HepG2 (cell line): ENCODE measurements around the gene TCTA. TPM values are rescaled to one million over a fixed set of nuclear protein-coding genes. Genes with fewer than 3 reads are reported as not detected.

Experiments
- ATAD3A ChIP-seq: sonication (generic); formaldehyde crosslinking; IDR thresholded peaks from 2 replicates; pipeline ENCODE4 v1.4.0; 2020; ENCODE audit warnings: missing genetic modification reagents
- HDAC6 ChIP-seq: fragments of 200-600 bp; sonication (generic); IDR thresholded peaks from 2 replicates; pipeline ENCODE4 v1.7.0; 2017; ENCODE audit warnings: mild to moderate bottlenecking, antibody characterized with exemption, low read length, low read depth
- HIVEP1 ChIP-seq: sonication (generic); formaldehyde crosslinking; IDR thresholded peaks from 2 replicates; pipeline ENCODE4 v1.4.0; 2020; ENCODE audit warnings: mild to moderate bottlenecking, missing genetic modification reagents
- KLF9 ChIP-seq: IDR thresholded peaks from 2 replicates; pipeline ENCODE4 v1.6.1; 2016; ENCODE audit warnings: low read depth
- RAD51 ChIP-seq: fragments of 450-650 bp; IDR thresholded peaks from 2 replicates; pipeline ENCODE4 v1.6.1; 2016; ENCODE audit warnings: borderline replicate concordance
- XBP1 ChIP-seq: sonication (generic); formaldehyde crosslinking; IDR thresholded peaks from 2 replicates; pipeline ENCODE4 v1.5.0; 2020; ENCODE audit warnings: missing genetic modification reagents
- ZNF160 ChIP-seq: sonication (generic); formaldehyde crosslinking; IDR thresholded peaks from 2 replicates; pipeline ENCODE4 v1.8.0; 2022; ENCODE audit warnings: mild to moderate bottlenecking, inconsistent platforms, missing genetic modification reagents
- ZNF230 ChIP-seq: sonication (generic); formaldehyde crosslinking; IDR thresholded peaks from 2 replicates; pipeline ENCODE4 v1.4.0; 2020; ENCODE audit warnings: mild to moderate bottlenecking, missing genetic modification reagents
- ZSCAN20 ChIP-seq: sonication (generic); formaldehyde crosslinking; IDR thresholded peaks from 2 replicates; pipeline ENCODE4 v1.4.0; 2020; ENCODE audit warnings: missing genetic modification reagents, mild to moderate bottlenecking, borderline replicate concordance
- polyA plus RNA-seq, 8 experiments: library from polyadenylated mRNA; depleted of rRNA in 3 of 8; stranded (reverse) in 7 of 8; unstranded in 1 of 8; fragments of >200 nt; fragmentation: Illumina TruSeq in 4 of 8; extraction: Trizol in 4 of 8; gene quantifications; 2 replicates each; pipeline versions ENCODE4 v1.2.1 to v1.2.3, GENCODE V29; 2011 to 2016; ENCODE audit warnings: low read depth in 4 of 8, missing spikeins in 1 of 8, mixed read lengths in 1 of 8; ENCODE audit not compliant: insufficient read depth in 1 of 8
- total RNA-seq, 5 experiments: library from RNA; depleted of rRNA; stranded (reverse); fragments of >200 nt; fragmentation: Illumina TruSeq; extraction: Trizol; gene quantifications; 2 replicates each; pipeline ENCODE4 v1.2.3, GENCODE V29; 2016; ENCODE audit warnings: low read depth in 1 of 5
- TF ChIP-seq, protein P1 (sequence below): sonication (generic); formaldehyde crosslinking; IDR thresholded peaks from 2 replicates; pipeline ENCODE4 v1.9.0; 2021; ENCODE audit warnings: missing genetic modification reagents, borderline replicate concordance
- TF ChIP-seq, protein P2 (sequence below): sonication (generic); formaldehyde crosslinking; IDR thresholded peaks from 2 replicates; pipeline ENCODE4 v1.5.0; 2020; ENCODE audit warnings: mild to moderate bottlenecking, missing genetic modification reagents, borderline replicate concordance
- TF ChIP-seq, protein P3 (sequence below): sonication (generic); formaldehyde crosslinking; IDR thresholded peaks from 2 replicates; pipeline ENCODE4 v1.5.1; 2020; ENCODE audit warnings: mild to moderate bottlenecking, missing genetic modification reagents, moderate library complexity
- TF ChIP-seq, protein P4 (sequence below): sonication (generic); formaldehyde crosslinking; conservative IDR thresholded peaks from 2 replicates; pipeline ENCODE4 v1.4.0; 2020; ENCODE audit warnings: missing genetic modification reagents
- TF ChIP-seq, protein P5 (sequence below): sonication (generic); formaldehyde crosslinking; IDR thresholded peaks from 2 replicates; pipeline ENCODE4 v1.5.0; 2020; ENCODE audit warnings: missing genetic modification reagents

Gene TCTA
- total and polyA plus RNA-seq, 2 of the 13 experiments (the other 11 are each of a cell fraction or from before 2014, with no cell fraction given), result 8.3 to 13.2 TPM

DNA sequence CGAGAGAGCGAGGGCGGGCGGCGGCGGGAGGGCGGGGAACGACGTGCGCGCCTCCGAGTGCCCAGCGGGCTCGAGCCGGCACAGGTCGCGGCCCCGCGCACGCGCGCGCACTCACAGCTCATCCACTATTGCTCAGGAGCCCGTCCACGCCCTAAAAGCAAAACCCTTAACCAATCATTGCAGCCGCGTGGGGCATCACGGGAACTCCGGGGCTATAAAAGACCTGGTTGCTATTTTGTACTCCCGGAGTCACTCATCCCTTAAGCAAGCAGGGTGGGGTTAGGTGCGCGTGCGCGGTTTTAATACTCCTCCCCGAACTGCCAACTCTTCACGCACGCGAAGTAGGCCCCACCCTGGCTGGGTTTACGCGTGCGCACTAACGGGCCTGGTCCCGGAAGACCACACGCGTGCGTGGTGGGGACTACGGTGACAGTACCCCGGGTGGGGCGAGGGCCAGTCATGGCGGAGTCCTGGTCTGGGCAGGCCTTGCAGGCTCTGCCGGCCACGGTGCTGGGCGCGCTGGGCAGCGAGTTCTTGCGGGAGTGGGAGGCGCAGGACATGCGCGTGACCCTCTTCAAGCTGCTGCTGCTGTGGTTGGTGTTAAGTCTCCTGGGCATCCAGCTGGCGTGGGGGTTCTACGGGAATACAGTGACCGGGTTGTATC is at the start of gene TCTA, which contains the start of gene RHOA (continued):
- TF ChIP-seq, protein P1, sequence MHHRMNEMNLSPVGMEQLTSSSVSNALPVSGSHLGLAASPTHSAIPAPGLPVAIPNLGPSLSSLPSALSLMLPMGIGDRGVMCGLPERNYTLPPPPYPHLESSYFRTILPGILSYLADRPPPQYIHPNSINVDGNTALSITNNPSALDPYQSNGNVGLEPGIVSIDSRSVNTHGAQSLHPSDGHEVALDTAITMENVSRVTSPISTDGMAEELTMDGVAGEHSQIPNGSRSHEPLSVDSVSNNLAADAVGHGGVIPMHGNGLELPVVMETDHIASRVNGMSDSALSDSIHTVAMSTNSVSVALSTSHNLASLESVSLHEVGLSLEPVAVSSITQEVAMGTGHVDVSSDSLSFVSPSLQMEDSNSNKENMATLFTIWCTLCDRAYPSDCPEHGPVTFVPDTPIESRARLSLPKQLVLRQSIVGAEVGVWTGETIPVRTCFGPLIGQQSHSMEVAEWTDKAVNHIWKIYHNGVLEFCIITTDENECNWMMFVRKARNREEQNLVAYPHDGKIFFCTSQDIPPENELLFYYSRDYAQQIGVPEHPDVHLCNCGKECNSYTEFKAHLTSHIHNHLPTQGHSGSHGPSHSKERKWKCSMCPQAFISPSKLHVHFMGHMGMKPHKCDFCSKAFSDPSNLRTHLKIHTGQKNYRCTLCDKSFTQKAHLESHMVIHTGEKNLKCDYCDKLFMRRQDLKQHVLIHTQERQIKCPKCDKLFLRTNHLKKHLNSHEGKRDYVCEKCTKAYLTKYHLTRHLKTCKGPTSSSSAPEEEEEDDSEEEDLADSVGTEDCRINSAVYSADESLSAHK, result no peak
- TF ChIP-seq HIVEP1 (CRISPR knock-in tag), result peak; percentile 85
- TF ChIP-seq ATAD3A (CRISPR knock-in tag), result no peak
- TF ChIP-seq, protein P2, sequence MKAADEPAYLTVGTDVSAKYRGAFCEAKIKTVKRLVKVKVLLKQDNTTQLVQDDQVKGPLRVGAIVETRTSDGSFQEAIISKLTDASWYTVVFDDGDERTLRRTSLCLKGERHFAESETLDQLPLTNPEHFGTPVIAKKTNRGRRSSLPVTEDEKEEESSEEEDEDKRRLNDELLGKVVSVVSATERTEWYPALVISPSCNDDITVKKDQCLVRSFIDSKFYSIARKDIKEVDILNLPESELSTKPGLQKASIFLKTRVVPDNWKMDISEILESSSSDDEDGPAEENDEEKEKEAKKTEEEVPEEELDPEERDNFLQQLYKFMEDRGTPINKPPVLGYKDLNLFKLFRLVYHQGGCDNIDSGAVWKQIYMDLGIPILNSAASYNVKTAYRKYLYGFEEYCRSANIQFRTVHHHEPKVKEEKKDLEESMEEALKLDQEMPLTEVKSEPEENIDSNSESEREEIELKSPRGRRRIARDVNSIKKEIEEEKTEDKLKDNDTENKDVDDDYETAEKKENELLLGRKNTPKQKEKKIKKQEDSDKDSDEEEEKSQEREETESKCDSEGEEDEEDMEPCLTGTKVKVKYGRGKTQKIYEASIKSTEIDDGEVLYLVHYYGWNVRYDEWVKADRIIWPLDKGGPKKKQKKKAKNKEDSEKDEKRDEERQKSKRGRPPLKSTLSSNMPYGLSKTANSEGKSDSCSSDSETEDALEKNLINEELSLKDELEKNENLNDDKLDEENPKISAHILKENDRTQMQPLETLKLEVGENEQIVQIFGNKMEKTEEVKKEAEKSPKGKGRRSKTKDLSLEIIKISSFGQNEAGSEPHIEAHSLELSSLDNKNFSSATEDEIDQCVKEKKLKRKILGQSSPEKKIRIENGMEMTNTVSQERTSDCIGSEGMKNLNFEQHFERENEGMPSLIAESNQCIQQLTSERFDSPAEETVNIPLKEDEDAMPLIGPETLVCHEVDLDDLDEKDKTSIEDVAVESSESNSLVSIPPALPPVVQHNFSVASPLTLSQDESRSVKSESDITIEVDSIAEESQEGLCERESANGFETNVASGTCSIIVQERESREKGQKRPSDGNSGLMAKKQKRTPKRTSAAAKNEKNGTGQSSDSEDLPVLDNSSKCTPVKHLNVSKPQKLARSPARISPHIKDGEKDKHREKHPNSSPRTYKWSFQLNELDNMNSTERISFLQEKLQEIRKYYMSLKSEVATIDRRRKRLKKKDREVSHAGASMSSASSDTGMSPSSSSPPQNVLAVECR (CRISPR knock-in tag), result peak; percentile 88; the same call in 1 of the 2 replicates
- 0 out of 2 replicates have a peak, but pooled peaks have one; percentile 59 for TF ChIP-seq KLF9 (CRISPR knock-in tag)
- no peak for TF ChIP-seq ZNF160 (CRISPR knock-in tag)
- TF ChIP-seq, protein P3, sequence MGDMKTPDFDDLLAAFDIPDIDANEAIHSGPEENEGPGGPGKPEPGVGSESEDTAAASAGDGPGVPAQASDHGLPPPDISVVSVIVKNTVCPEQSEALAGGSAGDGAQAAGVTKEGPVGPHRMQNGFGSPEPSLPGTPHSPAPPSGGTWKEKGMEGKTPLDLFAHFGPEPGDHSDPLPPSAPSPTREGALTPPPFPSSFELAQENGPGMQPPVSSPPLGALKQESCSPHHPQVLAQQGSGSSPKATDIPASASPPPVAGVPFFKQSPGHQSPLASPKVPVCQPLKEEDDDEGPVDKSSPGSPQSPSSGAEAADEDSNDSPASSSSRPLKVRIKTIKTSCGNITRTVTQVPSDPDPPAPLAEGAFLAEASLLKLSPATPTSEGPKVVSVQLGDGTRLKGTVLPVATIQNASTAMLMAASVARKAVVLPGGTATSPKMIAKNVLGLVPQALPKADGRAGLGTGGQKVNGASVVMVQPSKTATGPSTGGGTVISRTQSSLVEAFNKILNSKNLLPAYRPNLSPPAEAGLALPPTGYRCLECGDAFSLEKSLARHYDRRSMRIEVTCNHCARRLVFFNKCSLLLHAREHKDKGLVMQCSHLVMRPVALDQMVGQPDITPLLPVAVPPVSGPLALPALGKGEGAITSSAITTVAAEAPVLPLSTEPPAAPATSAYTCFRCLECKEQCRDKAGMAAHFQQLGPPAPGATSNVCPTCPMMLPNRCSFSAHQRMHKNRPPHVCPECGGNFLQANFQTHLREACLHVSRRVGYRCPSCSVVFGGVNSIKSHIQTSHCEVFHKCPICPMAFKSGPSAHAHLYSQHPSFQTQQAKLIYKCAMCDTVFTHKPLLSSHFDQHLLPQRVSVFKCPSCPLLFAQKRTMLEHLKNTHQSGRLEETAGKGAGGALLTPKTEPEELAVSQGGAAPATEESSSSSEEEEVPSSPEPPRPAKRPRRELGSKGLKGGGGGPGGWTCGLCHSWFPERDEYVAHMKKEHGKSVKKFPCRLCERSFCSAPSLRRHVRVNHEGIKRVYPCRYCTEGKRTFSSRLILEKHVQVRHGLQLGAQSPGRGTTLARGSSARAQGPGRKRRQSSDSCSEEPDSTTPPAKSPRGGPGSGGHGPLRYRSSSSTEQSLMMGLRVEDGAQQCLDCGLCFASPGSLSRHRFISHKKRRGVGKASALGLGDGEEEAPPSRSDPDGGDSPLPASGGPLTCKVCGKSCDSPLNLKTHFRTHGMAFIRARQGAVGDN (CRISPR knock-in tag), result peak; percentile 89
- TF ChIP-seq, protein P4, sequence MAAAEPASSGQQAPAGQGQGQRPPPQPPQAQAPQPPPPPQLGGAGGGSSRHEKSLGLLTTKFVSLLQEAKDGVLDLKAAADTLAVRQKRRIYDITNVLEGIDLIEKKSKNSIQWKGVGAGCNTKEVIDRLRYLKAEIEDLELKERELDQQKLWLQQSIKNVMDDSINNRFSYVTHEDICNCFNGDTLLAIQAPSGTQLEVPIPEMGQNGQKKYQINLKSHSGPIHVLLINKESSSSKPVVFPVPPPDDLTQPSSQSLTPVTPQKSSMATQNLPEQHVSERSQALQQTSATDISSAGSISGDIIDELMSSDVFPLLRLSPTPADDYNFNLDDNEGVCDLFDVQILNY, result peak; percentile 30; the same call in 1 of the 2 replicates
- TF ChIP-seq ZSCAN20 (CRISPR knock-in tag), result no peak
- no peak for TF ChIP-seq HDAC6
- TF ChIP-seq XBP1 (CRISPR knock-in tag), result 0 out of 2 replicates have a peak, but pooled peaks have one; percentile 32
- TF ChIP-seq RAD51, result no peak
- peak; percentile 72; the same call in 1 of the 2 replicates for TF ChIP-seq ZNF230
- TF ChIP-seq, protein P5, sequence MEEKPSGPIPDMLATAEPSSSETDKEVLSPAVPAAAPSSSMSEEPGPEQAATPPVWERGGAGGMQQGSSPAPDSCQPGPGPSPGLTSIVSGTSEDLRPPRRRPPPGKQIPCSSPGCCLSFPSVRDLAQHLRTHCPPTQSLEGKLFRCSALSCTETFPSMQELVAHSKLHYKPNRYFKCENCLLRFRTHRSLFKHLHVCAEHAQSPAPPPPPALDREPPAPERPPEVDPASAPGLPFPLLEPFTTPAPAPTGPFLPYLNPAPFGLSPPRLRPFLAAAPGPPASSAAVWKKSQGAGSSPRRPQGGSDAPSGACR (CRISPR knock-in tag), result no peak
